HG02938 (cell line): ENCODE data around the gene MRPS2.
"Not testable (repeated sequence)": the region's sequence is repeated elsewhere in the genome, so short reads cannot be mapped to it uniquely, and the experiment has no call there.

ENCODE experiments used
- ATAC-seq: cut with Tn5 transposase; IDR thresholded peaks from one replicate; pipeline ENCODE4 v1.9.1; 2021; ENCODE audit warnings: mild to moderate bottlenecking, moderate library complexity; ENCODE audit not compliant: unreplicated experiment

The MRPS2 gene

GRCh38 chr9:135499326-135500070 is 984 bp upstream of the MRPS2 start:
- ATAC-seq, result peak; percentile 57

DNA sequence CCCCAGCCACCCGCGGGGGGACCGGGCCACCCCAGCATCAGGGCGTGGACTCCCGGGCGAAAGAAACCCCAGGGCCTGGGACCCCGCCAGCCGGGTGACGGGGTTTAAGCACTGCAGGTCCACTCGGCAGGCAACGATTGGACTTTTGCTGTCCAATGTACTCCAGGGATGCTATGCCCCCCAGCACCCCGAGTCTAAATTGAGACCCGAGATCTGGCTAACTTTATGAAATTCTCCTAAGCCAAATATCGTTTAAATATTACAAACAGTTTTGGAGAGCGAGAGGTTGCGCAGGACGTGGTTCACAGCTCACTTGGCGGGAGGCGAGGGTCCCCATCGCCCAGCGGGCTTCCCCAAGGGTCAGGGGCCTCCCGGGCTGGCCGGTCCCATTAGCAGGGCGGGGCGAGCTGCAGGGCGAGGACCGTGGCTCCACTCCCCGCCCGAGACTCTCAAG is 384 bp upstream of the MRPS2 start:
- ATAC-seq, result peak; percentile 3

DNA sequence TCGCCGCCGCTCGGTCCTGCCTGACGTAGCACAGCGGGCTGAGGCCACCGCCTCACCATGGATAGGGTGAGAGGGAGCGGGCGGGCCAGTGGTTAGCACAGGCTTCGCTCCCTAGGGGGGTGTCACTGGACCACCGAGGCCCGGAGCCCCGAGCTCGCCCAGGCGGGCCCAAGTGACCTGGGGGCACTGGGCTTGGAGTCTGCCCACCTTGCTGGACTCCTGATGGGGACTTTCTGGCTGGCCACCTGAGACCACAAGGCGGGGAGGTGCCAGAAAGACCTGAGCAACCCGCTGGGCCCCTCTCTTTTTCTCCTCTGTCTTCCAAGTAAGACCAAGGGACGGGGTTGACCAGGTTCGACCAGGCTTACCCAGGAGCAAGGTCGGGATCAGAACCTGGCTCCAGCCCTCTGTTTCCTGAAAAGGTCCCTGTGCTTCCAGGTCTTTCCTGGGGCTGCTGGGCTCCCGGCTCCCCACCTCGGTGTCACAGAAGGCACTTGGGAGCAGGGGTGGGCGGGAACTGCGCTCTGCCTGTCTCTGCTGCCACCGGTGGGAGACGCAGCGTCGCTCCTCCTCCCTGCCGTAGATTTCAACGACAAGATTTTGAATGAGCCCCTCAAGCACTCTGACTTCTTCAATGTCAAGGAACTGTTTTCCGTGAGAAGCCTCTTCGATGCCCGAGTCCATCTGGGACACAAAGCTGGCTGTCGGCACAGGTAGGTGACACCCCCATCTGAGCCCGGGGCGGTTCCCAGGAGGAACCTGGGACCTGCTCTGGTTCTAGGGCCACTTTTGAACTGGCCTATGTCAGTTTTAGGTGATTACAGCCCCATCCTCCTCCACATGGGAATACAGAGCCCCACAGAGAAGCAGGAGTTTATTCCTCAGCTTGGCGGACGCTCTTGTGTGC is 1.0 kb downstream of the MRPS2 start:
- no peak for ATAC-seq

DNA sequence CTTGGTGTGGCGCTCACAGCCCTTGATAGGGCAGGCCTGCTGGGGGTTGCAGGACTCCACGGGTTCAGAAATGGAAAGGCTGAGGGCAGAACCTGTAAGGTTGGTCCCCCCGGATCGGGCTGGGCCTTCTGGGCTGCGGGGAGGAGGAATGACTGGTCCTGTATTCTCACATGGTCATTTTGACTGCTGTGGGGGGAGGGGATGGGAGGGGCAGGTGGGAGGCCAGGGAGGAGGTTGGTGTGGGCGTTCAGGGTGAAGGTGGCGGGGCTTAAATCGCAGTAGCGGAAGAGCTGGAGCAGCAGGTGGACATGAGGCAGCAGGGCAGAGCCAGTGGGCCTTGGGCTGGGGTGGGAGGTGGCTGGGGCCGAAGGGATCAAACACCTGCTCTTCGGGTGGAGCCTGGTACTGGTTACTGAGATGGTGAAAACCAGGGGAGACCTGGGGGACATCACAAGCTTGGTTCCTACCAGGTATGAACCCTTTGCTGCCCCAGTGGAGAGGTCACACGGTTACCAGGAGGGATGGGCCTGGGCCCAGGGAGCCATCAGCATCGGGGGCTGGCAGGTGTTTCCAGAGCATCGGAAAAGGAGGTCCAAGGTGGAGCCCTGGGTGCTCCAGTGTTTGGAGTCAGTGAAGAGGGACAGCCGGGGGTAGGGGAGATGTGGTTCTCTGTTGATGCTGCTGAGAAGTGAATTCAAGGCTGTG is 1.8 kb downstream of the MRPS2 start:
- ATAC-seq, result no peak

DNA sequence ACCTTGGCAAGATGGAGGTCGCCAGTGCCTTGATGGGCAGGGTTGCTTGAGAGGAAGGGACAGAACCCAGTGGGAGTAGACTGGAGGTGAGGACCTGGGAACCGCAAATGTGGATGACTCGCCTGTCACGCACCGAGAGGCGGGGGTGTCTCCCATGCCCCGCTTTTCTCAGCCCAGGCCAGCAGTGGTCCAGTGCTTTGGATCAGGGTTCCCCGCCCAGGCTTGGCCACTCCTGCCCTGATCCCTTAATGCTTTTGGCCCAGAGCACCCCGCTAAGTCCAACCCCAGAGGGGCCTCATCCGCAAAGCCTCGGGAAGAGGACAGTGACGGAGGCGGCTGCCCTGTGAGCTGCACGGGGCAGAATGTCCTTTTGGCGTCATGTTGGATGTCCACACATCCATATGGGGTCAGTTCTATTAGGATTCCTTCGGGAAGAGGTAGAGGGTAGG is 2.4 kb downstream of the MRPS2 start:
- ATAC-seq, result no peak

DNA sequence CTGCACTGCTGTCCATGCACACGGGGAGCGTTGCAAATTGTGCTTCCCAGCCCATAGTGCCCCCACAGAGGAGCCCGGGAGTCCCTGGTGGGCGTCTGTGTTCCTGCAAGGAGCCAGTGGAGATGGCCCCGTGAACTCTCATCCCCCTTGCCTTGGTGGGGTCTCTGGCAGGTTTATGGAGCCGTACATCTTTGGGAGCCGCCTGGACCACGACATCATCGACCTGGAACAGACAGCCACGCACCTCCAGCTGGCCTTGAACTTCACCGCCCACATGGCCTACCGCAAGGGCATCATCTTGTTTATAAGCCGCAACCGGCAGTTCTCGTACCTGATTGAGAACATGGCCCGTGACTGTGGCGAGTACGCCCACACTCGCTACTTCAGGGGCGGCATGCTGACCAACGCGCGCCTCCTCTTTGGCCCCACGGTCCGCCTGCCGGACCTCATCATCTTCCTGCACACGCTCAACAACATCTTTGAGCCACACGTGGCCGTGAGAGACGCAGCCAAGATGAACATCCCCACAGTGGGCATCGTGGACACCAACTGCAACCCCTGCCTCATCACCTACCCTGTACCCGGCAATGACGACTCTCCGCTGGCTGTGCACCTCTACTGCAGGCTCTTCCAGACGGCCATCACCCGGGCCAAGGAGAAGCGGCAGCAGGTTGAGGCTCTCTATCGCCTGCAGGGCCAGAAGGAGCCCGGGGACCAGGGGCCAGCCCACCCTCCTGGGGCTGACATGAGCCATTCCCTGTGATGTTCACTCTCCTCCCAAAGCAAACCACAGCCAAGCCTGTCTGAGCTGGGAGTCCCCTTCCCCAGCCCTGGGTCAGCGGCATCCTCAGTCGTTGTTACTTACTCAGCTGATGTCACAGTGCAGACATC is 3.1 kb downstream of the MRPS2 start:
- ATAC-seq, result no peak

DNA sequence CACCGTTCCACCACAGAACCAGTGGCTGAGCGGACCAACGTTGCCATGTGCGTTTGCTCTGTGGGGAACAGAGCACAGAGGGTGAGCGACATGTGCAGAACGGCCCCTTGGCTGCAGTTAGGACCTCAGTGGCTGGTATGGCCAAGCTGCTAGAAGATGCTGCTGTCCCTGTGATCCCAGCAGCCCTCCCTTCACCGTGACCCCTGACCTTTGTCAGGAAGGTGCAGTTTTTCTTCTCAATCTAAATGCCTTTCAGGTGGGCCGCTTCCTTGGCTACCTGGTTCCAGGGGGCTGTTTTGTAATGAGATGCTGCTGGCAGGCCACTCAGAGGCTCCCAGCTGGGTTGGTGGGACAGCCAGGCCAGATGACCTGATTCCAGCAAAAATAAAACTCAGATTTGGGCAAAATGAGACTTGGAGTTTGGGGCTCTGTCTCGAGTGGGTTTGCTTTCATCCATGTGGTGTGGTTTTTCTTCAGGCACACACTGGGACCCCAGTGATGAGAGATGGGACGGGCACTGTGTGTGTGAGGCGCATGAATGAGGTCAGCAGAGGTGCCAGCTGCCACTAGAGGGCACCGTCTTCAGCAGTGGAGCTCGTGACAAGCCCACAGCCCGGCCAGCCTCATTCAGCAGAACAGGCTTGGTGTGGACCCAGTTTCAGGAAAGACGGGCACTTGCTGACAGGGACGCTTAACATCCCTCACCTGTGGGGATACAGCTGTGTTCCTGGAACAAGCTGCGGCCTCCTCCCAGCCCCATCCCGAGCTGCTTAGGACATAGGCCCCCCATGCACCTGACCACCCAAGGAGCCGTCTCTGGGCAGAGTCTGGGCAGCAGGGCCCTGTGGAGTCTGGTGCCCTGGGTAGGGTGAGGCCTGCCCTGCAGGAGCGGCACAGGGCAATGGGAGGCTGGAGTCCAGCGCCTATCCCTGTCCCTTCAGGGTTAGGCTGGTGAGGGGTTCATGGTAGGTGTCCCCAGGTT is 4.1 kb downstream of the MRPS2 start:
- ATAC-seq, result no peak

DNA sequence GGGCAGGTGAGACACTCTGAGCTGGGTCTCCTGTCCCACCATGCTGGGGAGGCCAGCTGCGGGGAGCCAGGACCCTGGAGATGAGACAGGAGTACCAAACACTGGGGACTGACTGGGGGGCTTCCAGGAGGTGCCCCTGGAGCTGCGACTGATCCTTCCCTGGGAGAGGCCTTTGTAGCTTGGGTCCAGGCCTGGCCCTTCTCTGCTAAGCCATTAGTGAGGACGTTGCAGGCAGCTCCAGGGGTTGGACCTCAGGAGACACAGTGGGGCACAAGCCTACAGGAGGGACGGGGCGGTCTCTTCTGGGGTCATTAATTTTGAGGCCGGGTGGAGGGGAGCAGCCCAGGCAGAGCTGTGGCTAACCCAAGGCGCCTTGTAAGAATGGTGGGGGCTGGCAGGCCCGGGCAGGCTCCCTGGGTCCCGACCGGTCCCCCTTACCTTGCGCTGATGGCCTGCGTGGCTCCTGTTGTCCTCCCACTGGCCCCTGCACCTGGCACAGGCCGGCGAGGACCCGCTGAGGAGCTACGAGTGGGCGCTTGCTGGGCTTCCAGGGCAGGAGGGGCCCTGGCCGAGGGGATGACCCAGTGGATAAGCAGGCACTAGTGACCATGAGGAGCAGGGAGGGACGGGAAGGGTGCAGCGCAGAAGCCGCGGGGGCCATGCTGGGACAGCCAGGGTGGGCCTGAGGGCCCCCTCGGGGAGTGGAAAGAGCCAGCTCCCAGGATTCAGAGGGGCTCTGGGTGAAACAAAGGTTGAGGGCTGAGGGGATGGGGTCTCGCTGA is 5.1 kb downstream of the MRPS2 start:
- no peak for ATAC-seq

DNA sequence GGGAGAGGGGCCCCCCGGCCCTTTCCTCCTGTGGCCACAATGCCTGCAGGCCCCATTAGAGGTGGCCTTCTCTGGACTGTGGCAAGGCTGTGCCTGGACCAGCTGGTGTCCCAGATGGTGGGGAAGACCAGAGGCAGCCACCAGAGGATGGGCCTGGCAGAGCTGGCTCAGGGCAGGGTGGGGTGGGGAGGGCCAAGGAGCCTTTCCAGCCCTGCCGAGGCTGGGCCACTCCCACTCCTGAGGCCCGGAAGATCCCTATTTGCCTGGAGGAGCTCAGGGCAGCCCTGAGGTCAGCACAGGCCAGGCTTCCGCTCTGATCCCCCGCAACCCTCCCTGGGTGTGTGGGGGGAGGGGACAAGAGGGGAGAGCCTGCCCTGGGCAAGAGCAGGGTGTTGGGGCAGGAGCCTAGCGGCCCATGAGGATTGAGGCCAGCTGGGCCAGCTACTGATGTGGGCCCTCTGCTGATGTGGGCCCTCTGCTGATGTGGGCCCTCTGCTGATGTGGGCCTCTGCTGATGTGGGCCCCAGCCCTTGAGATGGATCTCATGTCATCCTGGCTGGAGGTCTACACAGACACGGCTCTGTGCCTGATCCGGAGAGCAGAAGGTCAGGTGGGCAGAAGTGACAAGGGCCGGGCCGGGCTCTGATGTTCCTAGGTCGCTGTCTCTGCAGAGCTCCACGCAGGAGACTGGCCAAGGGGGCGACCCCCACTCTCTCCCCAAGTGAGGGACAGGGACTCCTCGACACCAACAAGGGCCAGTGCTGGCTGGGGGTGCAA is 6.0 kb downstream of the MRPS2 start:
- no peak for ATAC-seq

GRCh38 chr9:135507104-135508035 is 6.9 kb downstream of the MRPS2 start:
- ATAC-seq, result no peak

GRCh38 chr9:135508211-135508820 is 7.8 kb downstream of the MRPS2 start:
- no peak for ATAC-seq

DNA sequence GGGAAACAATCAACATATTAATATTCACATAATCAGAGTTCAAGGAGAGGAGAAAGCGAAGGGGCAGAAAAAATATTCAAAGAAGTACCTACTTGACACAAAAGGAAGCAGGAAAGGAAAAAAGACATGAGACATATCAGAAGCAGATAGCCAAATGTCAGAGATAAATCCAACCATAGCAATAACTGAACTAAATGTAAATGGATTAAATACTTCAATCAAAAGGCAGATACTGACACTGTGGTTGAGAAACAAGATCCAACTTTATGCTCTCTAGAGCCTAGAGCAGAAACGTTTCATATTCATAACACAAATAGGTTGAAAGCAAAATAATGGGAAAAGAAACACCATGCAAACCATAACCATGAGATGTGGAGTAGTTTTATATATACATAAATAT is 9.0 kb downstream of the MRPS2 start:
- ATAC-seq, result no peak

DNA sequence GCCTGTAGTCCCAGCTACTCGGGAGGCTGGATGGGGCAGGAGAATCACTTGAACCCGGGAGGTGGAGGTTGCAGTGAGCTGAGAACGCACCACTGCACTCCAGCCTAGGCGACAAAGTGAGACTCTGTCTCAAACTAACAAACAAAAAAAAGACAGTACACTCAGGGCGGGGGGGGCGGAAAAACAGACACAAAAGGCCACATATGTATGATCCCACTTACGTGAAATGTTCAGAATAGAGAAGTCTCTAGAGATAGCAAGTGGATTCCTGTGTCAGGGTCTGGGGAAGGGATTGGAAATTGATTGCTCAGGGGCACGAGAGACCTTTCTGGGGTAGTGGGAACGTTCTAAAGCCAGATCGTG is 11.7 kb downstream of the MRPS2 start:
- ATAC-seq, result no peak

DNA sequence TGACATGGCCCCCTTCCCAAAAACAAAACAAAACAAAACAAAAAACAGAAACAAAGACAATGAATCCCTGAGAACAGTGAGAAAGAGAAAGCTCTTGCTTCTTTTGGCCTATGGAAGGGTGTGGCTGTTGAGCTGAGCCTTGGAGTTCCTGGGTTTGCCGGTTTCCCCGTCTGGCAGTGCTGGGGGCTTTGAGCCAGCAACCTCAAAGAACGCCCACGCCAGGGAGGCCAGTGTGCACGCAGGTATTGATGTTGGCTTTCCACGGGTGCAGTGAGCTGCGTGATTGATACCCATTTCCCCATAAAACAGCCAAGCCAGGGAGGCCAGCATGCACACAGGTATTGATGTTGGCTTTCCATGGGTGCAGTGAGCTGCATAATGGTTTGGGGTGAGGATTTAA is 12.4 kb downstream of the MRPS2 start:
- no peak for ATAC-seq

DNA sequence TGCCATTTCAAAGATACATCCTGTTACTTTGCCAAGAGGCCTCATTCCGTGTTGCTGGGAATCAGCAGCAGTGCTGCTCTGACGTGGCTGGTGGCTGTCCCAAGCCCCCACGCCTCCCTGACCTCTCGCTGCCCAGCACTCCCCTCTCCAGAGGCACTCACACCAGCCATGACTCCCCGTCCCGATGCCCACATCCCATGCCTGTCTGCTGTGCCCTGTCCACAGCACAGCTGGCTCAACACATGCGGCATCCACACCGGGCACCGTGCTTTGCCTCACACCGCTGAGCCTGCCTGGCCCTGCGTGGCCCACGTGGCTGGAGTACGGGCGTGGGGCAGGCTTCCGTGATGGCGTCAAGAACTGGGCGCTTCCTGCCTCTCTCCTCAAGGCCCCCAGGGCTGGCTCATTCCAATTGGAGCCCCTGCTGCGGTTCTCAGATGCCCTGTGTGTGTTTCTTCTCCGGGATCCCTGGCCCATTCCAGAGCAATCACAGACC is 12.9 kb downstream of the MRPS2 start:
- no peak for ATAC-seq

DNA sequence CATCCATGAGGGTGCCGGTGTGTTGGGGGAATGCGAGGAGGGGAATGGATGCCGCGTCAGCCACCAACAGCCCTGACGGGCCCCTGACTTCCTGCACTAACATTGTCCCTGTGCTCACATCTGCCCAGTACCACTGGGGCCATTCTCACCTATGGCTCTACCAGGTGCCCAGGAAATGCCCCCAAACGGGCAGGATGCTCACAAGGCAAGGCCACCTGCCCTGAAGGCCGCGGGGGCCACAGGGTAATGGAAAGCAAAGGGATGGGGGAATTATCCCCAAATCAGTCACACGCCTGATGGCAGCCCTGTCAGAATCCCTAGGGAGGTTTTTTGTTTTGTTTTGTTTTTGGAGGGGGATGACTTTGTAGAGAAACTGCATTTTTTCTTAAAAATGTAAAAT is 13.4 kb downstream of the MRPS2 start:
- ATAC-seq, result not testable (repeated sequence)
